Stimulated activated naive CD8-positive, alpha-beta T cell treated with anti-CD3 and anti-CD28 coated beads, Interleukin-15, Interleukin-2, amounts not matched to agents 100 ng/mL and 50 ng/mL, for 24 hours (primary cell): Measurements from ENCODE around the gene AXL.
"Not testable (repeated sequence)": the region's sequence is repeated elsewhere in the genome, so short reads cannot be mapped to it uniquely, and the experiment has no call there.

Experiments used
- H3K27ac Mint-ChIP-seq: one replicate; pipeline ENCODE4 v1.8.0; 2021; ENCODE audit warnings: mild to moderate bottlenecking, mixed read lengths
- H3K27me3 Mint-ChIP-seq: one replicate; pipeline ENCODE4 v1.8.0; 2021; ENCODE audit warnings: mixed read lengths
- H3K36me3 Mint-ChIP-seq: one replicate; pipeline ENCODE4 v1.8.0; 2021; ENCODE audit warnings: low read depth, mixed read lengths
- H3K4me1 Mint-ChIP-seq: one replicate; pipeline ENCODE4 v1.8.0; 2021; ENCODE audit warnings: low read depth, mixed read lengths
- H3K4me3 Mint-ChIP-seq: one replicate; pipeline ENCODE4 v1.8.0; 2021; ENCODE audit warnings: mild to moderate bottlenecking, mixed read lengths
- H3K9me3 Mint-ChIP-seq: one replicate; pipeline ENCODE4 v1.8.0; 2021; ENCODE audit warnings: mixed read lengths

AXL gene

DNA sequence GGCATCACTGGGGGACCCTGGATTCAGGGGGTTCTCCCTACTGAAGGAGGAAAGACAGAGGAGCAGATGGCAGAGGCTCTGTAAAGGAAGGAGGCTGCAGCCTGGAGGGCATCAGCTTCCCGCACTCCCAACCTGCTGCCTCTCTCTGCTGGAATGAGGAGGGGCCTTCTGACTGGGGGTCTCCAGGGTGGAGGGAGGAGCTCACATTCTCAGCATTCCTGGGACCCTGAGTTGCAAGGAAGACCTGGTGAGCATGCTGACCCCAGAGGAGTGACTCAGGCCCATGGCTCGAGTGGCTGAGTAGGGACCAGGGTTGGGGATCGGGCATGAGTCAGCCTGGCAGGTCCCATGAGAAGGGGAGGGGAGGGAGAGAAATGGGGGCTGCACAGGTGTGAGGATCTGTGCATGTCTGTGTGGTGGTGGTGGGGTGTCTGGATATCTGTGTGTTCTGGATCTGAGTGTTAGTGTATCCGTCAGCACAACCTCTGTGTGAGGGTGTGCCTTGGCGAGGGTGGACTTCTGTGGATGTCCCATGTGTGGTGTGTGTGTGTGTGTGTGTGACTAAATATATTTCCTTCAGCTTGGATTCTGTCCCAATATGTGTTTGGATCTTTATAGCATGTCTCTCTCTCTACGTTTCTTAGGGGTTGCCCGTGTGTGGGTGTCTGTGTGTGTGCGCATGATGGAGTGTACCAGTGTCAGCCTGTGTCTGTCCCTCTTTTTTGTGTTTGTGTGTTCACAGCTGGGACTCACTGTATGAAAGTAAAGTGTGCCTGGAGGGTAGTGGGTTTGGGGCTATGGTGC is 4.6 kb downstream of the AXL start:
- no peaks in the 10 kb centered on the region for H3K9me3 Mint-ChIP-seq
- no peaks in the 10 kb centered on the region for H3K36me3 Mint-ChIP-seq
- H3K27me3 Mint-ChIP-seq: peaks cover 35% of the 10 kb centered on the region
- no peak overlapping the region for H3K4me3 Mint-ChIP-seq
- peaks cover 47% of the 10 kb centered on the region for H3K4me1 Mint-ChIP-seq
- peak overlapping the region; percentile 32 for H3K27ac Mint-ChIP-seq

DNA sequence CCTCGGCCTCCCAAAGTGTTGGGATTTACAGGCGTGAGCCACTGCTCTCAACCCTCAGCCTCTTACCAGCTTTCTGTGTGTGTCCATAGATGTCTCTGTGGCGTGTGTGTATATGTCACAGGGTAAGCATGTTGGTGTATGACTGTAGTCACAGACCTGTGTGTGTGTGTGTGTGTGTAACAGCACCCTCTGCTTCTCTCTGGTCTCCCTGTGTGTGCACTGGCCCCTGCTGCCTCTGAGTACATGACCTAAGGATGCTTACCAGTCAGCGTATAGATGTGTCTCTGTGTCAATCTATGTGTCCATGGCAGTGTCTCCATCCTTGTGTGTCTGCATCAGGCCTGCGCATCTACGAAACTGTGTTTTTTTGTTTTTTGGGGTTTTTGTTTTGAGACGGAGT is 5.6 kb downstream of the AXL start:
- H3K4me1 Mint-ChIP-seq: peaks cover 47% of the 10 kb centered on the region

DNA sequence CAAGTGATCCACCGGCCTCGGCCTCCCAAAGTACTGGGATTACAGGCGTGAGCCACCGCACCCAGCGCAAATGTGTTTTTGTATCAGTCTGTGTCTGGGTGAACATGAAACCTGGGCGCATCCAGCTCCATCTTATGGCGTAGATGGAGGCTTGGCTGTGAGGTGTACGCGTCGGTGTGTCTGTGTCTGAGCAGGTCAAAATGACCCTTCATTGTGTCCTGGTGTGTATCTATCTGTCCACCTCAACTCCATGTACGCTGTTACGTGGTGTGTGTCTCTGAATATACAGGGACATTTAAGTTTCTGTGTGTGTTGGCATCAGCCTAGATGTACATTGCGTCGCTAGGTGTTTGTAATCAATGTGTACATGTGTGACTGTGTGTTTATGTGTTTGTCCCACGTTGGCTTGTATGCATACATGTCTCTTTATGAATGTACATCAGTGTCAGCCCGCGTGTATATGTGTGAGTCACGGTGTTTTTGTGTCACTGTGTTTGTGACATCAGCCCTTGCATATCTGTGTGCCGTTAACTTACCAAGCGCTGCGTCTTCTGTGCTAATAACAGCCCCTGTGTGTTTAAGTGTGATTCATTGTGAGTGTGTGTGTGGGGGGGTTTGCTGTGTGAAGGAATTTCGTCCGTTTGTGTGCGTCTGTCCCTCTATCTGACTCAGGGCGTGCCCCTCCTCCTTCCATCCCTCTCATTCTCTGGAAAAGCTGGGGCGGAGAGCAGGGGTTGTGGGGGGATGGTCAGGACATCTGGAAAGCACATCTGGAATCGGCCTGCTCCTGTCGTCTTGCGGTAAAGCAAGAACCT is 6.4 kb downstream of the AXL start:
- no peaks in the 10 kb centered on the region for H3K36me3 Mint-ChIP-seq
- H3K4me3 Mint-ChIP-seq: peak overlapping the region; percentile 75
- peak overlapping the region; percentile 89 for H3K27ac Mint-ChIP-seq
- H3K27me3 Mint-ChIP-seq: peaks cover 23% of the 10 kb centered on the region
- H3K9me3 Mint-ChIP-seq: no peaks in the 10 kb centered on the region
- H3K4me1 Mint-ChIP-seq: peaks cover 43% of the 10 kb centered on the region

More for the DNA sequence above, 5.6 kb downstream of the AXL start:
- Mint-ChIP-seq H3K9me3 (no peaks in the 10 kb centered on the region), H3K27ac (no peak overlapping the region), H3K36me3 (no peaks in the 10 kb centered on the region), H3K4me3 (no peak overlapping the region), H3K27me3 (peaks cover 28% of the 10 kb centered on the region)

DNA sequence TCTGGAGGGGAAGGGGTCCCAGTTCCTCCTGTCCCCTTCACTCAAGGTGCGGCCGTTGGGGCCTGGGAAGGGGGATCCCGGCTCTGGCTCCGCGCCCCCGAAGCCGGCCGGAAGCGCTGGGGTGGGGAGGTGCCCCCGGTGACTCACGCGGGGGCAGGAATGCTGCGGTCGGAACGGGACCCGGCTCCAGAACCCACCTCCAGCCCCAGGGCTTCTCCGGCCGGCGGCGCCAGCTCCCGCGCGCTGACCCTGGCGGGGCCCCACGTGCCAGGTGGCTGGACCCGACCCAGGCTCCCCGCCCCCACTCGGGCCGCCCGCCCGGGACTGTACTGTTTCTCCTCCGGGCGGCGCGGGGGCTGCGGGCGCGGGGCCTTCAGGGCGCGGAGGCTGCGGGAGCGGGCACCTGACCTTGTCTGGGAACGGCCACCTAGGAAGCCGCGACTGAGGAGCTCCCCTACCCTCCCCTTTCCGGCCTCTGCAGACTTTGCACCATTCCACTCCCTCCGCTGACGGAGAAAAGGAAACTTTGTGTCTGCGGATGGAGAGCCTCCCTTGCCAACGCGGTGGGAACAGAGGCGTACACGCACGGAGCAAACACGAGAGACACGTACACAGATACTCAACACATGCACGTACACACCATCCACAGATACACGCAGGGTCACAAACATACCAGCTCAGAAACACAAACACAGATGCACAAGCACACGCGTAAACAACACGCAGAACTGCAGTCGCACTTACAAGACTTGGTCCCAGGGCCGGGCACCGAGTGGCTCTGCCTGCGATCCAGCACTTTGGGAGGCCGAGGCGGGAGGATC is 7.2 kb downstream of the AXL start:
- Mint-ChIP-seq H3K9me3 (no peaks in the 10 kb centered on the region), H3K27me3 (peaks cover 16% of the 10 kb centered on the region), H3K36me3 (no peaks in the 10 kb centered on the region), H3K27ac (peak overlapping the region; percentile 95), H3K4me3 (peak overlapping the region; percentile 87), H3K4me1 (peaks cover 43% of the 10 kb centered on the region)

DNA sequence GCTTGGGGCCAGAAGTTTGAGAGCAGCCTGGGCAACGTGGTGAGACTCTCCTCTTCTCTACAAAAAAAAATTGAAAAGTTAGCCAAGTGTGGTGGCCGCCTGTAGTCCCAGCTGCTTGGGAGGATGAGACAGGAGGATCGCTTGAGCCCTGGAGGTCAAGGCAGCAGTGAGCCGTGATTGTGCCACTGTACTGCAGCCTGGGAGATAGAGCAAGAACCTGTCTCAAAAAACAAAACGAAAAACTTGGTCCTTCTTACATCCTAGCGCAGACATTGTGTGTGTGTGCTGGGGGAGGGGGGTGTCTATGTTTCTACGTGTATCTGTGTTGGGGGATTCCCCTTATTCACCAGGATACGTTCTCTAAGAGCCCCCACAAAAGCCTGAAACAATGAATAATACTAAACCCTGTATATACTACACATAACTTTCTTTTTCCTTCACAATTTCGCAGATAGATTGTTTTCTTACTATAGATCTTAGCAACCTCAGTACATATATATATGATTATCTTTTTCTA is 7.9 kb downstream of the AXL start:
- H3K36me3 Mint-ChIP-seq: no peaks in the 10 kb centered on the region
- peaks cover 13% of the 10 kb centered on the region for H3K27me3 Mint-ChIP-seq
- H3K9me3 Mint-ChIP-seq: no peaks in the 10 kb centered on the region
- peak overlapping the region; percentile 87 for H3K4me3 Mint-ChIP-seq
- peaks cover 43% of the 10 kb centered on the region for H3K4me1 Mint-ChIP-seq
- H3K27ac Mint-ChIP-seq: peak overlapping the region; percentile 95

DNA sequence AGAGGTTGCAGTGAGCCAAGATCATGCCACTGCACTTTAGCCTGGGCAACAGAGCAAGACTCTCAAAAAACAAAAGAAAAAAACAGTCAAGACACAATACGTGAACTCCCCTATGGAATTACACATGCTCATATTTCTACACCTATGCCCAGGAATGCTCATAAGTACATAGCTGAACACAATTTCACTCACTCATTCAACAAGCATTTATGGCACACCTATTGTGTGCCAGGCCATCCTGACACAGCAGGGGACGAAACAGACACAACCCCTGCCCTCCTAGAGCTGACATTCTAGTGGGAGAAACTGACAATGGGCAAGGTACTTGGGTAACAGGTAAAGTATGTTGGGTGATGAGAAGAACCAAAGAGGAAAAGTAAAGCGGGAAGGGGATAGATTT is 9.5 kb downstream of the AXL start:
- Mint-ChIP-seq H3K9me3 (no peaks in the 10 kb centered on the region), H3K27me3 (peaks cover 8% of the 10 kb centered on the region), H3K27ac (no peak overlapping the region), H3K4me3 (no peak overlapping the region), H3K36me3 (no peaks in the 10 kb centered on the region), H3K4me1 (peaks cover 39% of the 10 kb centered on the region)

DNA sequence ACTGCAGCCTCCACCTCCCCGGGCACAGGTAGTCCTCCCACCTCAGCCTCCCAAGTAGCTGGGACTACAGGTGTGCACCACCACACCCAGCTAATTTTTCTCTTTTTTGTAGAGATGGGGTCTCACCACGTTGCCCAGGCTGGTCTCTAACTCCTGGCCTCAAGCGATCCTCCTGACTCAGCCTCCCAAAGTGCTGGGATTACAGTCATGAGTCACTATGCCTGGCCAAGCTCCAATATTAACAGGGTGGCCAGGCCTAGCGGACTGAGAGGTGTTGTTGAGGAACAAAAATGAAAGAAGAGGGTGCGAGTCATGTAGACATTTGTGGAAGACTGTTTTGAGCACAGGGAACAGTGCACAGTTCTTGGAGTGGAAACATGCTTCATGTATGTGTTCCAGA is 10.3 kb downstream of the AXL start:
- not testable (repeated sequence) for H3K36me3 Mint-ChIP-seq, H3K9me3 Mint-ChIP-seq, H3K4me3 Mint-ChIP-seq, H3K27ac Mint-ChIP-seq, H3K27me3 Mint-ChIP-seq
- peaks cover 31% of the 10 kb centered on the region for H3K4me1 Mint-ChIP-seq

DNA sequence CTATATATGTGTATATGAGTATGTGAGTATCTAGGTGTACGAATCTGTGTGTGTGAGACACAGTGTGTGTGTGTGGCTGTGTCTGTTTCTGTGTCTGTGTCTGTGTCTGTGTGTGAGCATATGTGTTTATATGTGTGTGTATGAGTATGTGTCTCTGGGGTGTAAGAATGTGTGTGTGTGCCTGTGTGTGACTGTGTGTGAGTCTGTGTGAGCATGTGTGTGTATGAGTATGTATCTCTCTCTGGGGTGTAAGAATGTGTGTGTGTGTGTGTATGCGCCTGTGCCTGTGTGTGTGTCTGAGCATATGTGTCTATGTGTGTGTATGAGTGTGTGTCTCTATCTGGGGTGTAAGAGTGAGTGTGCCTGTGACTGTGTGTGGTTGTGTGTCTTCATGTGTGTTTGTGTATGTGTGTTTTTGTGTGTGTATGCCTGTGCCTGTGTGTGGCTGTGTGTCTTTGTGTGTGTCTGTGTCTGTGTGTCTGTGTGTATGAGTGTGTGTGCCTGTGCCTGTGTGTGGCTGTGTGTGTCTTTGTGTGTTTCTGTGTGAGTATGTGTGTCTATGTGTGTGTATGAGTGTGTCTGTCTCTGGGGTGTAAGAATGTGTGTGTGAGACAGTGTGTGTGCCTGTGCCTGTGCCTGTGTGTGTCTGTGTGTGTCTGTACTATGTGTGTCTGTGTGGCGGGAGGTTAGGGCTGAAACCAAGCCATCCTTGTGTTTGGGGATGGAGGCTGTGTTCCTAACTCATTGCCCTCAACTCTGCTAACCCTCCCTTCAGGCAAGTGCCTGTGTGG is 11.2 kb downstream of the AXL start:
- Mint-ChIP-seq H3K4me3 (no peak overlapping the region), H3K4me1 (peaks cover 24% of the 10 kb centered on the region), H3K36me3 (no peaks in the 10 kb centered on the region), H3K9me3 (no peaks in the 10 kb centered on the region), H3K27ac (no peak overlapping the region), H3K27me3 (peaks cover 4% of the 10 kb centered on the region)

DNA sequence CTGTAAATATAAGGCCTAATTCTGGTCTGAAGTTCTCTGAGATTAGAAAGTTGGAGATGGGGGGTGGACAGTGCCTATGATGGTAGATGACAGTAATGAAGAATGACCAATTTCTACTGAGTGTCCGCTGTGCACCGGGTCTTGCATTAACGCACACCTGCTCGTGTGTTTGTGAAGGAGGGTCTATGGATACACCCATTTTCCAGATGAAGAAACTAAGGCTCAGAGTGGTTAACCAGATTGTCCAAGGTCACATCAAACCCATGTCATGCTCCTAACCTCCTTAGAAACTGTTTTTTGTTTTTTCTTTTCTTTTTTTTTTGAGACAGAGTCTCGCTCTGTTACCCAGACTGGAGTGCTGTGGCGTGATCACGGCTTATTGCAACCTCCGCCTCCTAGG is 13.7 kb downstream of the AXL start:
- Mint-ChIP-seq H3K4me3 (no peak overlapping the region), H3K4me1 (peaks cover 5% of the 10 kb centered on the region), H3K9me3 (no peaks in the 10 kb centered on the region)

DNA sequence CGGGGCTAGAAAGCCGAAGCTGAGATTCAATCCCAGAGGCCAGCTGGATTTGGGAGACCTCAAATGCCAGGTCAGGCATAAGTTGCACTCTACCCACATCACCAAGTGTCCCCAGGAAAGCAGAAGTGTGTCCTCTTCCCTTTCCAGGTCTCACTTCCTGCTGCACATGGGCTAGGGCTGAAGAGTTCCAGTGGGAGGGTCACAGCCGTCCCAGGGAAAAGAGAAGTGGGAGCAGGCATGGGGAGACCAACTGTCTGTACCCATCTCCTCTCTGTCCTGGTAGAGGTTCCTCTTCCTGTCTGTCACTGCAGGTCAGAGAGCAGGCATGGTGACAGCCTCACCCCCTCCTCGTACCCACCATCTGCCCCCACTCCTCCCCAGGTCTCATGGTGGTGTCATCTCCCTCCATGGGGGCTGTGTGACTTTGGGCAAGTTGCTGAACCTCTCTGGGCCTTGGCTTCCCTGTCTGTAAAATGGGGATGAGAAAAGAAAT is 14.8 kb downstream of the AXL start:
- no peak overlapping the region for H3K27ac Mint-ChIP-seq
- no peaks in the 10 kb centered on the region for H3K9me3 Mint-ChIP-seq

More for the DNA sequence above, 13.7 kb downstream of the AXL start:
- Mint-ChIP-seq H3K27ac (no peak overlapping the region), H3K27me3 (no peaks in the 10 kb centered on the region), H3K36me3 (no peaks in the 10 kb centered on the region)

DNA sequence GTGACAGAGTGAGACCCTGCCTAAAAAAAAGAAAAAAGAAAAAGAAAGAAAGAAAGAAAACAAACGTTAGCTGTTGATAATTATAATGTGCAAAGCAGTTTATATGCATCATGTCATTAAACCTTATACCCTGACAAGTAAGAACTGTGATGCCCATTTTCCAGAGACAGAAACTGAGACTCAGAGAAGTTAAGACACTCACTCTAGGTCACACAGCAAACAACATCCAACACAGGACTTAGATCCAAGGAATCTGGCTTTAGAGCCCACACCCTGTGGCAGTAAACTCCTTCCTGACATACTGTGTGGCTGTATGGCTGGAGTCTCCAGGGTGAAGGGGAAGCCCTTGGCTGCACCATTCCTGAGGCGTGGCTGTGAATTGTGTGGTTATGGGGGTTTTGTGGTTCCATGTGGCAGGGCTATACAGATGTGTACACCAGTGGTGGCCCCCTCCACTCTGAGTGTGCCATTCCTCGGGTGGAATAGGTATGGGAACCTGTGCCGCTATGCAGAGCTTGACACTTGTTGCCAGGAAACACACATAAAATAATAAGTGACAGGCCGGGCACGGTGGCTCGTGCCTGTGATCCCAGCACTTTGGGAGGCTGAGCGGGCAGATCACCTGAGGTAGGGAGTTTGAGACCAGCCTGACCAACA is 15.6 kb downstream of the AXL start:
- no peaks in the 10 kb centered on the region for H3K27me3 Mint-ChIP-seq
- no peaks in the 10 kb centered on the region for H3K4me1 Mint-ChIP-seq

More for the DNA sequence above, 14.8 kb downstream of the AXL start:
- Mint-ChIP-seq H3K36me3 (no peaks in the 10 kb centered on the region), H3K4me3 (no peak overlapping the region), H3K27me3 (no peaks in the 10 kb centered on the region), H3K4me1 (no peaks in the 10 kb centered on the region)

DNA sequence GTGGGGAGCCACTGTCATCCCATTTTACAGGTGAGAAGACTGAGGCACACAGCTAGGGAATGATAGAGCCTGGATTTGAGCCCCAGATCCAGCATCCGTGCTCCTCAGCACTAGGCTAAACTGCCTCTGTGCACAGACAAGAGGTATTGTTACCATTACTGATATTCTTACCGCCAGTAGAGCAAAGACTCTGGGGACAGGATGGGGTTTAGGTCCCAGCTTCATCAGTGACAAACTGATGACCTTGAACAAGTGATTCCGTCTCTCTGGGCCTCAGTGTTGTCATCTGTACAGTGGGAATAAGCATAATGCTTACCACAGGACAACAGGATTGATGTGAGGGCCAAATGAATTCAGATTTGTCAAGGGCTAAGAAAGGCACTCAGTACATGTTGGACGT is 16.5 kb downstream of the AXL start:
- Mint-ChIP-seq H3K9me3 (no peaks in the 10 kb centered on the region), H3K4me1 (no peaks in the 10 kb centered on the region), H3K4me3 (no peak overlapping the region), H3K27ac (no peak overlapping the region), H3K27me3 (no peaks in the 10 kb centered on the region), H3K36me3 (no peaks in the 10 kb centered on the region)

More for the DNA sequence above, 15.6 kb downstream of the AXL start:
- Mint-ChIP-seq H3K27ac (no peak overlapping the region), H3K4me3 (no peak overlapping the region), H3K9me3 (no peaks in the 10 kb centered on the region), H3K36me3 (no peaks in the 10 kb centered on the region)

DNA sequence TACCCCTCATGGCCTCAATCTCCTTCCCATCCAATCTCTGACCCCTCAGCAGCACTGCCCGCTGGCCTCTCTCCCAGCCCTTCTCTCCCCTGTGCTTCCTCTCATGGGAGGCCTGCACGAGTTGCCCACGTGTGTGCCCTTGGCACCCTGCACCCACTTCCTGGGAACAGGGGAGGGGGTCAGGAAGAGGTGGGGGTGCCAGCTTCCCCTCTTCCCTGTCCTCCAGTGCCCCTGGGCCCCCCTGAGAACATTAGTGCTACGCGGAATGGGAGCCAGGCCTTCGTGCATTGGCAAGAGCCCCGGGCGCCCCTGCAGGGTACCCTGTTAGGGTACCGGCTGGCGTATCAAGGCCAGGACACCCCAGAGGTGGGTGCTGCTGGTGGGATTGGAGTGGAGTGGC is 19.2 kb downstream of the AXL start:
- H3K9me3 Mint-ChIP-seq: no peaks in the 10 kb centered on the region
- H3K36me3 Mint-ChIP-seq: no peaks in the 10 kb centered on the region
- H3K27ac Mint-ChIP-seq: no peak overlapping the region
- no peak overlapping the region for H3K4me3 Mint-ChIP-seq
- no peaks in the 10 kb centered on the region for H3K4me1 Mint-ChIP-seq
- H3K27me3 Mint-ChIP-seq: no peaks in the 10 kb centered on the region
